HG02870 (cell line): ENCODE data around the gene ICE1.
"Not testable (repeated sequence)": the region's sequence is repeated elsewhere in the genome, so short reads cannot be mapped to it uniquely, and the experiment has no call there.

Experiments
- ATAC-seq: cut with Tn5 transposase; IDR thresholded peaks from one replicate; pipeline ENCODE4 v1.9.1; 2021; ENCODE audit warnings: mild to moderate bottlenecking, moderate library complexity; ENCODE audit not compliant: unreplicated experiment

Gene ICE1

DNA sequence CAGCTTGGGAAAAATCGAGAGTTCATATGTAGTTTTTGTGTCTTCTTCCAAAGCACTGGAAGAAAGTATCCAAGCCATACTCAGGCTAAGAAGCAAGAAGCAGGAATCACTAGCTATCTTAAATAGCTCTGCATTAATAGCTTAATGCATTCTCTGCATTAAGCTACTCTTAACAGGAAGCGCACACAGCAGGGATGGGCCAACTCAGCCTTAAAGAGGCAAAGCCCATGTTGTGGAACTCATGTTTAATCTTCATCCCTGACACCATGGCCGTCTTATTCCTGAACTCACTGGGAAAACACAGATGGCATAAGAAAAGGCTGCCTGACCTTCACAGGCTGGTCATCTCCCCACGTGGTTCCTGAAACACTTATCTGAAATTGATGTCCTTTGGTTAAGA, 18.7 kb upstream of the ICE1 start:
- ATAC-seq: no peak

GRCh38 chr5:5404381-5404780, 18.1 kb upstream of the ICE1 start:
- ATAC-seq: no peak

GRCh38 chr5:5405441-5405840, 17.0 kb upstream of the ICE1 start:
- no peak for ATAC-seq

DNA sequence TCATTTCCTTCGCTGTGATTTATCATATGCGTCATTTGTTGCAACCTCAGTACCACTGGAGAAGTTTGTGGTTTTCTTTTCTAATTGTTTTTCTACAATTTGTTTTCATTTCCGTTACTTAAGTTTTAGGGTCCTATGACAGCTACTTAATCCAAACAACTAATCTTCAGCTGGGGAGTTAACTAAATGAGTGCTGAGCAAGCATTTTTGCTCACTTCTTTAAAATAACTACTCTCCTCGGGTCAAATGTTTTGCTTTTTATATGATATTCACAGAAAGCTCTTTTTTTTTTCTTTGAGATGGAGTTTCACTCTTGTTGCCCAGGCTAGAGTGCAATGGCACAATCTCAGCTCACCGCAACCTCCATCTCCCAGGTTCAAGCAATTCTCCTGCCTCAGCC, 14.6 kb upstream of the ICE1 start:
- no peak for ATAC-seq

DNA sequence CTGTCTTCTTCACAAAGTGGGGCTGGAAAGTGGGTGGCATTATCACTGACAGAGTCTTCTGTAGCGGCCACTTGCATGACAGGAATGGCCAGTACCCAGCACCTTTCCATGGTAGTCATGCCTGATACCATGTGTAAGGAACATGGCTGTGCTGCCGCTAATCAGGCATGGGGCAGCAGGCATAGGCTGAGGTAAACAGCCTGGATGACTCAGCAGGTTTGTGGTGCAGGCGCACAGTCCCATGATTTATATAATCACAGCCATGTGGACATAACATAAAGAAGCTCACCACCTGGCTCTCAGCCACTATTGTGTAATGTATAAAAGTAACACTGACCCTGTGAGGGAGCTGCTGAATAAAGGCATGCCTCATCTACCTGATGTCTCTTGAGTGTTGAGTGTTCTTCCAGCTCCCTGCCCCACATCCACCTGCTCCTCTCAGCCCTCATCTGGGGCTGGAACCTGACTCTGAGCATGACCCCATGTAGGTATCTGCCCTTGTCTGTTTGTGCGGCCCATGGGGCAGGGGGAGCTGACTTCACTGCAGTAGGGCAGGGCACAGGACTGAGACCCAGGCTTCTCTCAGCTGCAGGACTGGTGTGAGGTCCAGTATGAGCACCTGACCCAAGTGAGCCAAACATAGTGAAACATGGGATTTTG, 13.2 kb upstream of the ICE1 start:
- ATAC-seq: no peak

DNA sequence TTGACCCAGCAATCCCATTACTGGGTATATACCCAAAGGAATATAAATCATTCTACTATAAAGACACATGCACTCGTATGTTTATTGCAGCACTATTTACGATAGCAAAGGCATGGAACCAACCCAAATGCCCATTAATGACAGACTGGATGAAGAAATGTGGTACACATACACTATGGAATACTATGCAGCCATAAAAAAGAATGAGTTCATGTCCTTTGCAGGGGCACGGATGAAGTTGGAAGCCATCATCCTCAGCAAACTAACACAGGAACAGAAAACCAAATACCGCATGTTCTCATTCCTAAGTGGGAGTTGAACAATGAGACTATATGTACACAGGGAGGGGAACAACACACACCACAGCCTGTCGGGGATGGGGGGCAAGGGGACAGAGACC, 8.6 kb upstream of the ICE1 start:
- ATAC-seq: not testable (repeated sequence)

GRCh38 chr5:5414999-5415398, 7.5 kb upstream of the ICE1 start:
- no peak for ATAC-seq

DNA sequence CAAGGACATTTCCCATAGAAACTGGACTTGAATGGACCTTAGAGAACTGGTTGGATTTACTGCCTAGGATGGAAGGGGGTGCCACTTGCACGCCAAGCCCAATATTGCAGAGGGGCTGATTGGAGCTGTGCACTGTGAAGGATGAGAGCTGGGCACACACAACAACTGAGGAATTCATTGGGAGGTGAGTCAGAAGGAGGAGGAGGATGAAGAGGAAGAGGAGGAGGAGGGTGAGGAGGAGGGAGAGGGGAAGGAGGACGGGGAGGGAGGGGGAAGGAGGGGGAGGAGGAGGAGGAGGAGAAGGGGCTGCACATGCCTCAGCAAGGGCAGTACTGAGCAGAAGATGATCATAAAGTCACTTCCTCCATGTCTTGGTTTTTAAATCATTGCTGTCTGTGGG, 5.7 kb upstream of the ICE1 start:
- ATAC-seq: no peak

- ATAC-seq: no peak
These were observed 4.5 kb upstream of the ICE1 start for GRCh38 chr5:5418006-5418405.

DNA sequence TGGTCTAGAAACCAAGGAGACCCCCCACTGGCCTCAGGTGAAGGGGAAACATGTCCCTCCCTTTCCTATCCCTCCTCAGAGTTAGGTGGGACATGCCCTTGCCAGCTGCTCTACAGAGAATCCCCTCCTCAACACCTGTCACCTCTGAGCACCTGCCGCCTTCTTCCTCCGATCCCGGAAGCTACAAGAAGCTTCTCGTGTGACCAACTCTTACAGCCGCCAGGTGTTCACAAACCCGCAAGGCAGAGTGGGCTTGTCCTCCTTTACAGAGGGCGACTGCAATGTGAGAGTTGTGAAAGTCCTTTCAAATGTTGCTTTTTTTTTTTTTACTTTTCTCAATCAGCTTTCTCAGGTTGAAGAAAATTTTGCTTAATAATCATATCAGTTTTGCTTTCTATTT, 3.7 kb upstream of the ICE1 start:
- no peak for ATAC-seq

DNA sequence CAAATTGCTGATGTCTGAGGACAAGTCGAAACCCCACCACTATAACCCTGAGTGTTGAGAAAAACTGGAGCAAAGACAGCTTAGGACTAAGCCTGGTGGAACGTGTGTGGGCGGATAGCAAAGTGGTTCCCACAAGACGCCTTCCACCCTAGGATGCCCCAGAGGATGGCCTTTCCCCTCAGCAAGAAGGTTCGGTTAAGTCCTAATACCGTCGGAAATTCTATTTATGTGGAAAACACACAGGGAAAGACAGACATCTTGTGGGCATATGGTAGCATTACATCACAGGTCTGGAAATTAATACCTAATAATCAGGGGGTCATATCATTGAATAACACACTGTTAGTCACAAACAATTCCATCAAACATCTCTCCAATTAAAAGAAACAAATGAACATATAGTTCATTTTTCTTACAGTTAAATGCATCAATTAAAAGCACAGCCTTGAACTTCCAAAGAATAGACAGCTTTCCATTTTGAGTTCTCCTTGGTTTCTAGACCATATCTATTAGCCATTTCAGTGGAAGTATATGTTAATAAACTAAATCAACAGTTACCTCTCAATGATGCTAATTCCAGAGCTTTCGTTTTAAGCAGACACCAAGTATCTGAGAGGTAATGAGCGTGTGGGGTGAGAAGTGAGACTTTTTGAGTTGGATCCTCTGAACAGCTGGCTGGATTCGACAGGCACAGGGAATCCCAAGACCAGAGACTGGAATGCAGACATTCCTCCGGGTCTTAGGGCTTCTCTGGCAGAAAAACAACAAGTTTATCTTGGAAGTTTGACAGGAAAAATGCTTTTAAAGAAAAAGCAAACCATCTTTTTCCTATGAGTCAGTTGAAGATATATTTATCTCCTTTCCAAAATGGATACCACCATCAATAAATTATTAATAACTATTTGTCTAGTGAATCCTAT, 2.9 kb upstream of the ICE1 start:
- ATAC-seq: no peak

DNA sequence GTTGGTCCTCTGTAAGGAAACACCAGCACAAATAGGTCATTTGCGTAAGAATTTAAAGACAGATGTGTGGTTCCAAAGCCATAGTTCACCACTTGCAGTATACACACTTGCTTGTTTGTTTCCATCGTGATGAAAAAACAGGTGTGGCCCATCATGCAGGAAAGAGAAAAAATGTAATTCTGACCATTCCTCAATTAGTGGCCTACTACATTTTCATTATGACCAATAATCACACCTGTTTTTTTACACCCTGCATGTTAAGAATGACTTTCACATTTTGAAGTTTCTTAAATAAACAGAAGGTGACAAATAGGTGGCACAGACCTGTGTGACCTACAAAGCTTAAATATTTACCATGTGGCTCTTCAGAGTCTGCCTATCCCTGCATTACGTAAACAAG, 2.2 kb upstream of the ICE1 start:
- ATAC-seq: no peak

GRCh38 chr5:5421149-5421960, 1.1 kb upstream of the ICE1 start:
- peak; percentile 24 for ATAC-seq

DNA sequence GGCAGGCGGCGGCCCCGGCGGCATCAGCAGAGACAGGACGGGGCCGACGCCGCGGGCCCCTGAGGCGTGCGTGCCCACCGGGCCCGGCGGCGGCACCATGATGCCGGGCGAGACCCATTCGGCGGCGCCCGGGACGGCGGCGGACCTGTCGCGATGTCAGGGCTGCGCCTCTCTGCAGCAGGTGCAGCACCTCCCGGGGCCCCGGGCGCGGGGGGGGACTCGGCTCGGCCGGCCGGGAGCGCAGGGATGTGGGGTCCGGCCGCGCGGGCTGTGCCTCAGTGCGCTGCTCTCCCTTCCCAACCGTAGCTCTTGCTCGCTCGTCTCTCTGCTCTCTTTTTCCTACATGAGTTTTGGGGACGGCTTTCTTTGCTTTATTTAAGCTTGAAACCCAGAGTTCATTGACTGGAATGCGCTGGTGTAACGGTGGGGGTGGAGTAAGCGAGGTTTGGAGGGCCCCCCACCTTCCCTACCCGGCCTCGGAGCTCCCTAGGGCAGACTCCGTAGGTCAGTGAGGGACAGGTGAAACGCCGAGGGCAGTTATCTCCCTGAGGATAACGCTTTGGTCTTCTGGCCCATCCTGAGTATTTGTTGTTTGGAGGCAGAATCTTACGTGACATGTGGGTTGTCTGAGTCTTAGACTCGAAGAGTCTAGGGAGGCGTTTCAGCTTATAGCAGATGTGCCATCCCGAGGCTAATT, 490 bp downstream of the ICE1 start:
- peak; percentile 0 for ATAC-seq

DNA sequence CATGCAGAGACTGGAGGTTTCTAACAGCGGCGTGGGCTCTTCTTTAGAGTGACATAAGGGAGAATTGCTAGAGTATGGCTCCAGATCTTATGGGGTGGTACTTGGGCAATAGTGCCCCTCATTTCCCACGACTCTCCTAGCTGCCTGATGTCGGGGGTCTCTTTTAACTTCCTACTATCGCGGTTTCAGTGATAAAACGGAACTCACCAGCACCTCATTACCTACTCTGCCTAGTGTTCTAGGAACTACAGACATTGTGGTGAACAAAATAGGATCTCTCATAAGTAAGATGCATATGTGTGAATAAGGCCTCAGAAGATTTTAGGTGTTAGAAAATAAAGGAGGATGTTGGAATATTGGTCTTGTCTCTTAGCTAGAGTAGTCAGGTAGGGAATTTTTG, 1.1 kb downstream of the ICE1 start:
- ATAC-seq: no peak

- no peak for ATAC-seq
These were observed 2.3 kb downstream of the ICE1 start for GRCh38 chr5:5424736-5425135.

DNA sequence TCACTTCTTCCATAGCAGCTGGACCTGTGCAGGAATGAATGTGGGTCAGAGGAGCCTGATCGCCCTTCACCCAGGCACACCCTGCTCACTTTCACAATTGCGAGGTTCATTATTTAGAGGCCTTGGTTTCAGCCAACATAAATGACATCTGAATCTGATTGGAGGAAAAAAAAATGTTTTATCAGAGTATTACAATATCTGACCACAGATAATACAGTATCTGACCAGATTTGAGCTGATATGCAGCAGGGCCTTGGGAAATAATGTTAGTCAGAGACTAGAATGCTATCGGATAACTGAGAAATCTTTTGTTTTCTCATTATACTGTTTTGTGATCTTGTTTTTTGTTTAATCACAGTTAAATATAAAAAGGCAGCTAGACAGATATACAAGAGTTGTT, 7.7 kb downstream of the ICE1 start:
- ATAC-seq: no peak

DNA sequence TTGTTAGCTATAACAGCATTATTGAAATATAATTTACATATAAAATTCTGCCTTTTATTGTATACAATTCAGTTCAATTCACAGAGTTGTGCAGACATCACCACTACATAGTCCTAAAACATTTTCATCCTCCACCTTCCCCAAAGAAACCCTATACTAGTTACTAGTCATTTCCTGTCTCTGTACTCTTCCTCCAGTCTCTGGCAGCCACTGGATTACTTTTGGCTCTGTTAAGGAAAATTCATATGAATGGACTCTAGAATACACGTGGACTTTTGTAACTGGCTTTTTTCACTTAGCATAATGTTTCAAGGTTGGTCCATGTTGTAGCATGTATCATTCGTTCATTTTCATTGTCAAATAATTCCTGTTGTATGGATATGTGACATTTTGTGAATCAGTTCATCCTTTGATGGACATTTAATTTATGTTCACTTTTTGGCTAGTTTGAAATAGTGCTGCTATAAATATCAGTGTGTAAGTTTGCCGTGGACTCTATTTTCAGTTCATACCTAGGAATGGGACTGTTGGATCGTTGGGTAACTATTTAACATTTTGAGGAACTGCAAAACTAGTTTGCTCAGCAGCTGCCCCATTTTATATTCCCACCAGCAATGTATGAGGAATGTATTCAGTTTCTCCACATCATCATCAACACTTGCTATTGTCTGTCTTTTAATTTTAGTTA, 9.7 kb downstream of the ICE1 start:
- no peak for ATAC-seq

DNA sequence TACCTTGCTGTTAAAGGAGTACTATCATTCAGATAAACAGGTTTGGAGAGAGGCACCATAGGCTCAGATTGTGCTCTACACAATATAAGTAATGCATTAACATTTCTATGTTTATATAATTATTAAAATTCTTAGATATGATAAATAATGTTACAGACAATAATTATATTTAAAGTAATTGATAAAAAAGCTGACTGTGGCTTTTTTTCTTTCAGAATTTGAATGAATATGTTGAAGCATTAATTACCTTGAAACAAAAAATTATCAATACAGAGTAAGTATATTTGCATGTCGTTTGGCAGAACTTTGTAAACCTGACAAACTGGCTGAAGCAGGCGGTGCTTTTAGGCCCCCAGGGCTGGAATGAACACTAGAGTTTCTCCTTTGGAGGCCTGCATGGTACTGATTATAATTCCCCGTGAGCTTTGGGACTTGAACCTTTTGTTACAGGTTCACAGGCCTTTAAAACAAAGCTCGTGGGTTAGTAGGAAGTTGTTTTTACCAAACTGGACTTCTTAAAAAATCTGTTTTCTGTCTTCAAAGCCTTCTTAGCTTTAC, 13.8 kb downstream of the ICE1 start:
- ATAC-seq: no peak
